Measurements from ENCODE around the gene BLOC1S5. TPM values are rescaled to one million over a fixed set of nuclear protein-coding genes. Genes with fewer than 3 reads are reported as not detected.

Gene BLOC1S5
- total RNA-seq, 4 donors from 2014 or later, result 15.5 to 242 (median 38.8) TPM

DNA sequence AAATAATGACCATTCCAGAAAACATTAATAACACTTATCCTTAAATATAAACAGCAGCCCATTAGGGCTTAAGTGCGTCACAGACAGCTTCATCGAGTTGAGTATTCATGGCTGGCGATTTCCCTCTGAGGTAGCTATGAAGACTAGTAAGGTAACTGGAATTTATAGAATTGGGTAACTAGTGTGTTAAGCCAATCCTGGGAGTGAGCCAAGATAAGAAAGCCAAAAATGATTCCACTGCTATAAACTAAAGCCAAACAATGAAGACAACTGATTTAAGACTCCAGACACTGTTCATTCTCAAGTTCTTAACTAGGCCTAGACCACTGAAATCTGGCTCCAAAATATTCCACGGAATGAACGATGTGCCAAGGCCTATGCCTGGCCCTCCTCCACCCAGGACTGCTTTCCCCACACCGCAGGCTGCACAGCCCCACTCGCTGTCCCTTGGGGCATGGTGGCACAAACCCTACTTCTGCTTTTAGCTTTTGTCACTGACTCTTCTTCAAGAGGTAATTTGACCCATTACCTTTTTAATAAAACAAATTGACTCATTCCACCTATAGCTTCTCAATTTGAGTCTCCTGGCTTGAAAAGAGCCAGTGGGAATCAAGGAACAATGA lies 66.0 kb downstream of the BLOC1S5 start:
- Histone ChIP-seq H3K9me3 (no peaks in the 10 kb centered on the region), H3K36me3 (no peaks in the 10 kb centered on the region), H3K27ac (no peak overlapping the region), H3K4me3 (no peak overlapping the region), H3K4me1 (no peaks in the 10 kb centered on the region), H3K27me3 (no peaks in the 10 kb centered on the region)
- no peak for DNase-seq
- intact Hi-C loops (cut with DNase I; ENCODE audit: low total_unique reads), result loop anchor here (10.0 kb wide), 1 partner anchor 273 kb away; the partner anchor contains the start of gene BMP6
- no peak for TF ChIP-seq POLR2A (IDR thresholded peaks at IDR 0.05)
- TF ChIP-seq, protein P1, sequence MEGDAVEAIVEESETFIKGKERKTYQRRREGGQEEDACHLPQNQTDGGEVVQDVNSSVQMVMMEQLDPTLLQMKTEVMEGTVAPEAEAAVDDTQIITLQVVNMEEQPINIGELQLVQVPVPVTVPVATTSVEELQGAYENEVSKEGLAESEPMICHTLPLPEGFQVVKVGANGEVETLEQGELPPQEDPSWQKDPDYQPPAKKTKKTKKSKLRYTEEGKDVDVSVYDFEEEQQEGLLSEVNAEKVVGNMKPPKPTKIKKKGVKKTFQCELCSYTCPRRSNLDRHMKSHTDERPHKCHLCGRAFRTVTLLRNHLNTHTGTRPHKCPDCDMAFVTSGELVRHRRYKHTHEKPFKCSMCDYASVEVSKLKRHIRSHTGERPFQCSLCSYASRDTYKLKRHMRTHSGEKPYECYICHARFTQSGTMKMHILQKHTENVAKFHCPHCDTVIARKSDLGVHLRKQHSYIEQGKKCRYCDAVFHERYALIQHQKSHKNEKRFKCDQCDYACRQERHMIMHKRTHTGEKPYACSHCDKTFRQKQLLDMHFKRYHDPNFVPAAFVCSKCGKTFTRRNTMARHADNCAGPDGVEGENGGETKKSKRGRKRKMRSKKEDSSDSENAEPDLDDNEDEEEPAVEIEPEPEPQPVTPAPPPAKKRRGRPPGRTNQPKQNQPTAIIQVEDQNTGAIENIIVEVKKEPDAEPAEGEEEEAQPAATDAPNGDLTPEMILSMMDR (IDR thresholded peaks at IDR 0.05), result no peak

DNA sequence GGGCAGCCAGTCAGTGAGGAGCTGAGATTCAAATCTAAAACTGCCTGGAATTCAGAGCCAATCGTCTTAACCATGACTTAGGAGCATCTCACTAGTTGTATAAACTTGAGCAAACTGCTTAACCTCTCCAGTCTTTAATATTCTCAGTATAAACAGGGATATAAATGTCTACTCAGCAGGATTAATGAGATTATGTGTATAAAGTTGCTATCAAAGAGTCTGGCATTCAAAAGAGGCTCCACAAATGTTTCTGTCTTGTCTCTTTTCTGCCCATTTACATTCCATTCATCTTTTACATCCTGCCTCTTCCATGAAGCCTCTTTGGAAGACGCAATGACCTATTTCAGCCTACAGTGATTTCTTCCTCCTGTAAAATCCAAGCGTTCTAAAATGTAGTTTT lies 66.9 kb downstream of the BLOC1S5 start:
- DNase-seq, result no peak
- Histone ChIP-seq H3K27me3 (no peaks in the 10 kb centered on the region), H3K9me3 (no peaks in the 10 kb centered on the region), H3K36me3 (no peaks in the 10 kb centered on the region), H3K4me3 (no peak overlapping the region), H3K27ac (no peak overlapping the region), H3K4me1 (no peaks in the 10 kb centered on the region)
- TF ChIP-seq, protein P1 (IDR thresholded peaks at IDR 0.05), result no peak
- no peak for TF ChIP-seq POLR2A (IDR thresholded peaks at IDR 0.05)
- intact Hi-C loops (cut with DNase I; ENCODE audit: low total_unique reads), result loop anchor here (10.0 kb wide), 1 partner anchor 272 kb away; the partner anchor contains the start of gene BMP6

DNA sequence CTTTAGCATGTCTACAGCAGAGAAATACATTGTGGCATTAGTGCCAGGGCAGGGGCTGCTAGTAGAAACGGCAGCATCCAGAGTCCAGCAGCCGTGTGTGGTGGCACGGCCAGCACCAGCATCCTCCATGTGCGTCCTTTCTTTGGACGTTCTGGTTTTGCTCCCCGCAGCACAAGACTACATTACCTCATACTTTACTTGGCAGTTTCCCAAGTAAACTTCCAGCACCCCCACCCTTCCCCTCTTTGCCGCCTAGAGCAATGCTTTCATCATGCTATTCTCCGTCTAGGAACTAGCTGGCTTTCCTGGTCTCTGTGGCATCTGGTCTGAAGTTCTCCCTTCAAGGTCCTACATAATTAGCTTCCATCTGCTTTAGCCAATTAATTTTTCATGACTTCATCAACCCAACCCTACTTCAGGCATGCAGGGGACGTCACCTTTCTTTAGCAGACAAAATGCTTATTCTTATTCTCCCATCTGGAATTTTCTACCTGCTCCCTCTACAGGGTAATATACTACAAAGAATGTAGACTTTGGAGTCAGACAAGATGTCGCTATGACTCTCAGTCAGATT lies 67.6 kb downstream of the BLOC1S5 start:
- Histone ChIP-seq H3K4me3 (no peak overlapping the region), H3K36me3 (no peaks in the 10 kb centered on the region), H3K4me1 (no peaks in the 10 kb centered on the region), H3K9me3 (no peaks in the 10 kb centered on the region), H3K27me3 (no peaks in the 10 kb centered on the region), H3K27ac (no peak overlapping the region)
- intact Hi-C loops (cut with DNase I; ENCODE audit: low total_unique reads), result loop anchor here (10.0 kb wide), 1 partner anchor 272 kb away; the partner anchor contains the start of gene BMP6
- peak in 1 of 2 donors; percentile 37 for DNase-seq
- TF ChIP-seq POLR2A (IDR thresholded peaks at IDR 0.05), result no peak
- TF ChIP-seq, protein P1 (IDR thresholded peaks at IDR 0.05), result no peak

DNA sequence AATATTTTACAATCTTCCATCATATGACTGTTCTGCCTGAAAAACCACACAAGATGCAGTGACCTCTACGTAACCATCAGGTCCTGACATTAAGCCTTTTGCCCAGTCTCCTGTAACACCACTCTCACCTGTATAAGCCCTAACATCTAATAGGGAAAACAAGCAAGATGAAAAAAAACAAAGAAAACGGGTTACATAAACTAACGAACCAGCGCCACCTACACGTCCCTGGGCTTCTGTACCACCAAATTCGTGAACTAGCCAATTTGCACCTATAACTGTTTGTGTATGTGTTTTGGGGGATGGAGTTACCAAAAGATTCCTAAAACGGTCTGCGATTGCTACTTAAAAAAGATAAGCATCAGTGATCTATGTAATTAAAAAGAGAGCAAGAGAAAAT lies 70.2 kb downstream of the BLOC1S5 start:
- Histone ChIP-seq H3K27ac (no peak overlapping the region), H3K36me3 (no peaks in the 10 kb centered on the region), H3K9me3 (no peaks in the 10 kb centered on the region), H3K27me3 (no peaks in the 10 kb centered on the region), H3K4me1 (no peaks in the 10 kb centered on the region), H3K4me3 (no peak overlapping the region)
- no peak for DNase-seq
- TF ChIP-seq POLR2A (IDR thresholded peaks at IDR 0.05), result no peak
- TF ChIP-seq, protein P1 (IDR thresholded peaks at IDR 0.05), result no peak
- intact Hi-C loops (cut with DNase I; ENCODE audit: low total_unique reads), result loop anchor here (10.0 kb wide), 1 partner anchor 269 kb away; the partner anchor contains the start of gene BMP6

DNA sequence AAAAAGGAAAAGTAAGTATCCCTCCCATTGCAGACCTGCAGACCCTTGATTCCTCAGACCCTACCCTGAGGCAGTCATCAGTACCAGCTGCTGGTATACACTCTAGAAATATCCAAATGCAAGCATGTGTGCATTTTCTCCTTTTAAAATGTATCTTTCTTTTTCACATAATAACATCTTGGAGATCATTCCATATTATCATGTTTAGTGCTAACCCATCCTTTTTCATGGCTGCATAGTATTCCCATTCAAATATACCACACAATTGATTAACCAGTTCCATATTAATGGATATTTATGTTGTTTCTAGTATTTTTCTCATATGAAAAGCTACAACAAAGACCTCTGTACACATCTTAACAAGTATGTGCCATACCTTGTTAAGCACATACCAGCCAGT lies 70.8 kb downstream of the BLOC1S5 start:
- intact Hi-C loops (cut with DNase I; ENCODE audit: low total_unique reads), result loop anchor here (10.0 kb wide), 1 partner anchor 269 kb away; the partner anchor contains the start of gene BMP6
- Histone ChIP-seq H3K36me3 (no peaks in the 10 kb centered on the region), H3K27me3 (no peaks in the 10 kb centered on the region), H3K4me3 (no peak overlapping the region), H3K27ac (no peak overlapping the region), H3K4me1 (no peaks in the 10 kb centered on the region), H3K9me3 (no peaks in the 10 kb centered on the region)
- TF ChIP-seq, protein P1 (IDR thresholded peaks at IDR 0.05), result no peak
- DNase-seq, result no peak
